GM12873 (cell line): ENCODE results near the gene TNFSF15.

ENCODE experiments used
- TF ChIP-seq, protein P1 (sequence below): IDR thresholded peaks from 2 replicates; pipeline ENCODE4 v1.5.1; 2012; ENCODE audit warnings: low read depth, mild to moderate bottlenecking, moderate library complexity, low read length, control low read depth; ENCODE audit not compliant: insufficient read depth; ENCODE audit errors: missing control alignments

TNFSF15 gene

DNA sequence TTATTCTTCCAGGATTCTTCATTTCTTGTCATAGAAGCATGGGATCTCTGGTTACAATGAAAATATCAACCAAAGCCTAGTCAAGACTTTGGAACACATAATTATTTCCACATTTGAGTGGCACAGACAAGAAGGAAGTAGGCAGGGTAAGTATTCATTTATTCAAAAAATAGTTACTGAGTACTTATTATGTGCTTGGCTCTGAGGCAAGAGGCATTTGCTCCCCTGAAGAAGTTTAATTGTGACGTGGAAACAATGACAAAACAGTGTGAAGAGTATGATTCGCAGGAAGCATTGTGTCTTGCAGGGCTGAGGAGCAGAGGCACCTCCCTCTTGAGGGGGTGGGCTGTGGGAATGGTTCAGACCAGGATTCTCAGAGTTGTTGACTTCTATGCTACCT lies 45.0 kb upstream of the TNFSF15 start:
- TF ChIP-seq, protein P1, sequence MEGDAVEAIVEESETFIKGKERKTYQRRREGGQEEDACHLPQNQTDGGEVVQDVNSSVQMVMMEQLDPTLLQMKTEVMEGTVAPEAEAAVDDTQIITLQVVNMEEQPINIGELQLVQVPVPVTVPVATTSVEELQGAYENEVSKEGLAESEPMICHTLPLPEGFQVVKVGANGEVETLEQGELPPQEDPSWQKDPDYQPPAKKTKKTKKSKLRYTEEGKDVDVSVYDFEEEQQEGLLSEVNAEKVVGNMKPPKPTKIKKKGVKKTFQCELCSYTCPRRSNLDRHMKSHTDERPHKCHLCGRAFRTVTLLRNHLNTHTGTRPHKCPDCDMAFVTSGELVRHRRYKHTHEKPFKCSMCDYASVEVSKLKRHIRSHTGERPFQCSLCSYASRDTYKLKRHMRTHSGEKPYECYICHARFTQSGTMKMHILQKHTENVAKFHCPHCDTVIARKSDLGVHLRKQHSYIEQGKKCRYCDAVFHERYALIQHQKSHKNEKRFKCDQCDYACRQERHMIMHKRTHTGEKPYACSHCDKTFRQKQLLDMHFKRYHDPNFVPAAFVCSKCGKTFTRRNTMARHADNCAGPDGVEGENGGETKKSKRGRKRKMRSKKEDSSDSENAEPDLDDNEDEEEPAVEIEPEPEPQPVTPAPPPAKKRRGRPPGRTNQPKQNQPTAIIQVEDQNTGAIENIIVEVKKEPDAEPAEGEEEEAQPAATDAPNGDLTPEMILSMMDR, result no peak

DNA sequence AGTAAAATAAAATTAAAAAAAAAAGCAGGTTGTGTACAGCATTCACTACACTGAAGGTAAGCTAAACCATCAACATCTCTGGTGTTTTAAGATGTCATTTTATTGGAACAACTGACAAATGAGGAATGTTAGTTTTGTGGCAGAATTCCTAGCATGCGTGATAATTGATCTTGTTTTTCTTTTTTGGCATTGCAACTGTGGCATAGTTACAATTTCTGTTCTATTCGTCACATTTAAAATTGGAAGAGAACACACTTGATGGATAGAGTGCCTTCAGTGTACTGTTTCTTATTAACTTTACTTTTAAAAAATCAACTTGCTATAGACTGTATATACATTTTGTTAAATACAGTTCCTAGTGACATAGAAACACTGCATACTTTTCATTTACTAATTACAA lies 43.6 kb upstream of the TNFSF15 start:
- TF ChIP-seq, protein P1, result no peak

DNA sequence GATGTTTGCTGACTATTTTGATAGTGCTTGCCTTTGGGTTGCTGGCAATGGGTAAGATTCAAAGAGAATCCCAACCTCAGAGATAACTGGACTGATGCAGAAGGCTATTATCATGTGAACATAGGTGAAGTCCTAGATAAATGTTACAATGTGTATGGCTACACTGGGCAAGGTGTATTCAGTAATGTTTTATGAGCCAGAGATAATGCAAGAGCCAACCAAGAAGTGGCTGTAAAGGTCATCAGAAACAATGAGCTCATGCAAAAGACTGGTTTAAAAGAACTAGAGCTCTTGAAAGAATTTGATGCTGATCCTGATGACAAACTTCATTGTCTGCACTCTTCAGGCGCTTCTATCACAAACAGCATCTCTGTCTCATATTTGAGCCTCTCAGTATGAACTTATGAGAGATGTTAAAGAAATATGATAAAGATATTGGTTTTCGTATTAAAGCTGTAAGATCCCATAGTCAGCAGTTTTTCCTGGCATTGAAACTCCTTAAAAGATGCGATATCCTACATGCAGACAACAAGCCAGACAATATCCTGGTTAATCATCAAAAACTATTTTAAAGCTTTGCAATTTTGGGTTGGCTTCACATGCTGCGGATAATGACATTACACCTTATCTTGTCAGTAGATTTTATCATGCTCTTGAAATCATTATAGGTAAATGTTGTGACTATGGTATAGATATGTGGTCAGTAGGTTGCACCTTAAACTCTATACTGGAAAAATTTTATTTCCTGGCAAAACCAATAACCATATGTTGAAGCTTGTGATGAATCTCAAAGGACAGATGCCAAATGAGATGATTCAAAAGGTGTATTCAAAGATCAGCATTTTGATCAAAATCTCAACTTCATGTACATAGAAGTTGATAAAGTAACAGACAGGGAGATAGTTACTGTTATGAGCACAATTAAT lies 41.9 kb upstream of the TNFSF15 start:
- TF ChIP-seq, protein P1, result no peak

DNA sequence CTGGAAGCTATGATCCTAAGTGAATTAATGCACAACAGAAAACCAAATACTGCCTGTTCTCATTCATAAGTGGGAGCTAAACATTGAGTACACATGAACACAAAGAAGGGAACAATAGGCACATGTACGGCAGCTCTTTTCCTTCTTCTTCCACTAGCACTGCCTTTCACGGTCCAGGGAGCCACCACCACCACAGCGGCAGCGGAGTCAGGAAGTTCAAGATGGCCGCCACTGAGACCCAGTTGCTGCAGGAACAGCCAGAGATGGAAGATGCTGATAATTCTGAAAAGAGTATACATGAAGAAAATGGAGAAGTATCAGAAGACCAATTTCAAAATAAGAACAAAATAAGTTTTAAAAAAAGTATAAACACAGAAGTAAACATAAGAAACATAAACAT lies 39.5 kb upstream of the TNFSF15 start:
- TF ChIP-seq, protein P1, result no peak

DNA sequence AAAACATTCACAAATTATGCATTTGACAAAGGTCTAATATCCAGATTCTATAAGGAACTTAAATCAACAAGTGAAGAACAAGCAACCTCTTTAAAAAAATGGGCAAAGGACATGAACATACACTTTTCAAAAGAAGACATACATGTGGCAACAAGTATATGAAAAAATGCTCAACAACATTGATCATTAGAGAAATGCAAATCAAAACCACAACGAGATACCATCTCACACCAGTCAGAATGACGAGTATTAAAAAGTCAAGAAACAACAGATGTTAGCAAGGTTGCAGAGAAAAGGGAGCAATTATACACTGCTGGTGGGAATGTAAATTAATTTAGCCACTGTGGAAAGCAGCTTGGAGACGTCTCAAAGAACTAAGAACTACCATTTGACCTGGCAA lies 38.9 kb upstream of the TNFSF15 start:
- TF ChIP-seq, protein P1, result no peak

DNA sequence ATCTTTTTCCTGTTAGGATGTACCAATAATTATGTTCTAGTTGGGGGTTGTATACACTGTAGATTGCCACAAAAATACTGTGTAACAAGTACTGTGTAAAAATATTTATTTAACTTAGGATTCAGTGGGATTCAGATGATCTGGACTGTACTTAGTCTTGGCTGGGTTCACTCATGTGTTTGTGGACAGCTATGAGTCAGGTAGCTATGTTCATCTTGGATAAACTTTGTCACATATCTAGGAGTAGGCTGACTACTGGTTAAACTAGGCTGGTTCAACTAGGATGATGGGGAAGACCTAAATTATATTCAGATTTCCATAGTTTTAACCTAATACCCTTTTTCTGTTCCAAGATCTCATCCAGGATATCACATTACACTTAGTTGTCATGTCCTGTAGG lies 32.1 kb upstream of the TNFSF15 start:
- TF ChIP-seq, protein P1, result no peak

DNA sequence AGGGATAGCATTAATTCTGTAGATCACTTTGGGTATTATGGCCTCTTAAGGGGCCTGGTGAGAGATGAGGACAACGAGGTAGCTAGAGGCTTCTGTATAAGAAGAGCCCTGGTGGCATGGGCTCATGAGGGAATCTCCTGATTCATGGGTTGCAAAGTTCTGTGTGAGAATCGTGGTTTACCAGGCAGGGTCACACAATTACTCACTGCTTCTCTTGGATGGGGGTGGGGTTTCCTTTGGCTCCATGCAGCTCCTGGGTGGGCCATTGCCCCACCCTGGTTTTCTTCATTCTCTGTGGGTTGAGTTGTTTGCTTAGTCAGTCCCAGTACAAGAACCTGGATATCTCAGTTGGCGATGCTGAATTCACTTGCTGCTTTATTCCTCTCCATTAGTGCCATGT lies 30.9 kb upstream of the TNFSF15 start:
- TF ChIP-seq, protein P1, result no peak
